AG04449 (cell line): ENCODE data around the gene REXO4.

ENCODE experiments used
- CTCF ChIA-PET: fragments of 350-600 bp; formaldehyde crosslinking; extraction: SDS; loops from one replicate; lab custom pipeline; 2021; ENCODE audit warnings: antibody characterized with exemption; lab: Yijun Ruan, JAX
- POLR2A ChIA-PET: fragments of 400-600, 350-600 bp; formaldehyde crosslinking; extraction: SDS; loops from one replicate; lab custom pipeline; 2020; ENCODE audit warnings: antibody characterized with exemption, inconsistent platforms; lab: Yijun Ruan, JAX
- DNase-seq: peaks from one replicate; pipeline ENCODE4 v3.0.0-alpha.2; 2010; ENCODE audit warnings: low read depth, low spot score
- H3K4me3 ChIP-seq: 2 replicates; pipeline ENCODE4 v1.5.1; 2011; ENCODE audit warnings: low read depth, mild to moderate bottlenecking, control low read depth, low read length
- CTCF ChIP-seq: IDR thresholded peaks from one replicate; pipeline ENCODE4 v1.5.1; 2011; ENCODE audit warnings: mild to moderate bottlenecking, moderate library complexity, low read length, control low read depth, inconsistent platforms; ENCODE audit not compliant: insufficient read depth; ENCODE audit errors: missing control alignments

REXO4 gene

GRCh38 chr9:133443248-133443647, 25.4 kb upstream of the REXO4 start:
- no peak for DNase-seq
- TF ChIP-seq CTCF, result no peak
- ChIA-PET POLR2A (interaction anchor here (1.5 kb wide), 1 partner anchor 25 kb away, joined by 4 read pairs; the partner anchor contains the start of gene REXO4), CTCF (no interaction called here)
- H3K4me3 ChIP-seq, result no peak overlapping the region

GRCh38 chr9:133441571-133441970, 23.8 kb upstream of the REXO4 start:
- H3K4me3 ChIP-seq, result no peak overlapping the region
- TF ChIP-seq CTCF, result no peak
- ChIA-PET POLR2A (no interaction called here), CTCF (no interaction called here)
- DNase-seq, result no peak

GRCh38 chr9:133440874-133441273, 23.1 kb upstream of the REXO4 start:
- ChIA-PET POLR2A (no interaction called here), CTCF (no interaction called here)
- no peak for DNase-seq
- TF ChIP-seq CTCF, result no peak
- H3K4me3 ChIP-seq, result no peak overlapping the region

- CTCF ChIA-PET, result interaction anchor here (1.7 kb wide), 1 partner anchor 9 kb away, joined by 5 read pairs; no protein-coding TSS in a partner anchor
- no peak for DNase-seq
- H3K4me3 ChIP-seq, result no peak overlapping the region
- no peak for TF ChIP-seq CTCF
- POLR2A ChIA-PET, result no interaction called here
These were observed 21.5 kb upstream of the REXO4 start for GRCh38 chr9:133439337-133439736.

- POLR2A ChIA-PET, result no interaction called here
- H3K4me3 ChIP-seq, result no peak overlapping the region
- no peak for TF ChIP-seq CTCF
- CTCF ChIA-PET, result interaction anchor here (0.9 kb wide), 1 partner anchor 21 kb away, joined by 3 read pairs; no protein-coding TSS in a partner anchor
- DNase-seq, result no peak
These were observed 20.1 kb upstream of the REXO4 start for GRCh38 chr9:133437753-133438531.

GRCh38 chr9:133436681-133437080, 18.9 kb upstream of the REXO4 start:
- ChIA-PET CTCF (no interaction called here), POLR2A (no interaction called here)
- no peak overlapping the region for H3K4me3 ChIP-seq
- DNase-seq, result no peak
- no peak for TF ChIP-seq CTCF
